NCI-H1694 (cell line): ENCODE data around the gene RPS27A.
A peak's percentile ranks its signal among the peaks of the same experiment; 100 is the strongest.
"Not testable (repeated sequence)": the region's sequence is repeated elsewhere in the genome, so short reads cannot be mapped to it uniquely, and the experiment has no call there.

Experiments
- DNase-seq: peaks from one replicate; lab custom pipeline; 2025; lab: John Stamatoyannopoulos, UW

The RPS27A gene

DNA sequence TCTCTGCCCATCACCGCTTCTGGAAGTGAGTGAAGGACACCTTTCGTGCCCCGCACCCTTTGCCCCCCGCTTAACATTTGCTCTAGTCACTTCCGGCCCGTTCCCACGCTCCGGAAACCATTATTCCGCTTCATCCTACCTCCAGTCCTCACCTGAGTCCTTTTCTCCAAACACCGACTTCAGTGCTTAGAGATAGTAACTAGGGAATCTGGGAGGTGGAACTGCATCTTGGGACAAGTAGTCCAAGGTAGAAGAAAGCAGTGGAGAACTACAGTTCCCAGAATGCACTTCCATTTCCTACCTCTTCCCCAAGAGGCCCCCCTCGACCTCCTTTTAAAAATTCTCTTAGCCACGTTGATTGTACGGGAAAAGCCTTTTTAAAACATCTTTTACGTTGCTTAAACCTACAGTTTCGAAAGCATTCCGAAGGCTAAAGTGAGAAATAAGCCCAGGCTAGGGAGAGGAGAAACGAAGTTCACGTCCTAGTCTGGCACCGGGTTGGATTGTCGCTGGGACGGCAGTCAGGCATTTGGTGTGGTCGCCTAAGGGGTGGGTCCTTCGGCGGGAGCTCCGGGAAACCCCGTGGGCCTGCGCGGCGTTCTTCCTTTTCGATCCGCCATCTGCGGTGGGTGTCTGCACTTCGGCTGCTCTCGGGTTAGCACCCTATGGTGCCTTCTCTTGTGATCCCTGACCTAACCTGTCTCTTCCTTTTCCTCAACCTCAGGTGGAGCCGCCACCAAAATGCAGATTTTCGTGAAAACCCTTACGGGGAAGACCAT is at the start of gene RPS27A, which contains the start of gene CLHC1:
Gene RPS27A, plus strand, starts transcription at position 605 of the 779 bp plus-strand sequence. Its CDS starts 137 bp downstream, at position 742.
Gene CLHC1, minus strand, starts transcription at position 210 of the 779 bp plus-strand sequence. CDS start 9,882 bp downstream, outside the sequence.
- peak; percentile 95 for DNase-seq

GRCh38 chr2:55186837-55187236 is 45.7 kb upstream of the RPS27A start:
- DNase-seq, result not testable (repeated sequence)

DNA sequence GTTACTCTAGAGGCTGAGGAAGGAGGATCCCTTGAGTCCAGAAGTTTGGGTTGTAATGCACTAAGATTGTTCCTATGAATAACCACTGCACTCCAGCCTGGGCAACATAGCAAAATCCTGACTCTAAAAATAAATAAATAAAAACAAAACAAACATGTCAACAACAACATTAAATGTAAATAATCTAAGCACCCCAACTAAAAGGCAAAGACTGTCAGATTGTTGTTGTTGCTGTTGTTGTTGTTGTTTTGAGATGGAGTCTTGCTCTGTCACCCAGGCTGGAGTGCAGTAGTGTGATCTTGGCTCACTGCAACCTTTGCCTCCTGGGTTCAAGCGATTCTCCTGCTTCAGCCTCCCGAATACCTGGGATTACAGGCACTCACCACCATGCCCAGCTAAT is 40.6 kb upstream of the RPS27A start:
- not testable (repeated sequence) for DNase-seq

DNA sequence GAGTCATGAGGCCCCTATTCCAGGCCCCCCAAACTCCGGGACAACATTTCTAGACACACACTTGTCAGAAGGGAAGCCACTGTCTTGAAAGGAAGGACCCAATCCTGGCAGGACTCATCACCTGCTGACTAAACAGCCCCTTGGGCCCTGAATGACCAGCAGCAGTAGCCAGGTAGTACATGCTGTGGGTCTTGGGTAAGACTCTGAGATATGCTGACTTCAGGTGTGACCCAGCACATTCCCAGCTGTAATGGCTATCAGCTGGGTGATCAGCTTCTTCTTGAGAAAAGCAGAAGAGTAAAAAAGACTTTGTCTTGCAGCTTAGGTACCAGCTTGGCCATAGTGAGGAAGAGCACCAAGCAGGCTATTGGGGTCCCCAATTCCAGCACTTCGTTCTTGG is 36.0 kb upstream of the RPS27A start:
- no peak for DNase-seq

- DNase-seq, result no peak
Measured at GRCh38 chr2:55200416-55200815, 32.1 kb upstream of the RPS27A start.

DNA sequence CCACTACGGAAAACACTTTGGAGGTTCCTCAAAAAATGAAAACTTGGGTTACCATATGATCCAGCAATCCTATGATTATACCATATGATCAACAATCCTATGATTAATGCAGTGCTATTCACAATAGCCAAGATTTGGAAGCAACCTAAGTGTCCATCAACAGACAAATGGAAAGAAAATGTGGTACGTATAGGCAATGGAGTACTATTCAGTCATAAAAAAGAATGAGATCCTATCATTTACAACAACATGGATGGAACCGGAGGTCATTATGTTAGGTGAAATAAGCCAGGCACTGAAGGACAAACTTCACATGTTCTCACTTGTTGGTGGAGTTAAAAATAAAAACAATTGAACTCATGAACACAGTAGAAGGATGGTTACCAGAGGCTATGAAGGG is 28.0 kb upstream of the RPS27A start:
- DNase-seq, result no peak

- DNase-seq, result no peak
Measured at GRCh38 chr2:55204950-55205349, 27.5 kb upstream of the RPS27A start.

DNA sequence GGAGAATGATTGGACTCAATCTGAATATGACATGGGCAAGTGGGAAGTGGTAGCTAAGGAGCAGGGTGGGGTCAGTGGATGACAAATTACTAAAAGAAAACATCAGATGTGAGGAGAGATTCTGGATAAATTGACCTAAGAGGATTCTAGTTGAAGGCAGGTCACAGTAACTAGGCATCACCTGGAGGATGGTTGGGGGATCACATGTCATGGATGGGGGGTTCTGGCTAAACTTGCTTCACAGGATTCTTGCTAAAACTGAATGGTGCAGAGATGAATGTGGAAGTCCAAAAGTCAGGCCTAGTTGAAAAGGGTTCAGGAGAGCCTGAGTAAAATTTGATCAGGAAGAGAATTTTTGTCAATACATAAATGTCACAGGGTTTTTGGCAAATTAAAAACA is 18.7 kb upstream of the RPS27A start:
- no peak for DNase-seq

DNA sequence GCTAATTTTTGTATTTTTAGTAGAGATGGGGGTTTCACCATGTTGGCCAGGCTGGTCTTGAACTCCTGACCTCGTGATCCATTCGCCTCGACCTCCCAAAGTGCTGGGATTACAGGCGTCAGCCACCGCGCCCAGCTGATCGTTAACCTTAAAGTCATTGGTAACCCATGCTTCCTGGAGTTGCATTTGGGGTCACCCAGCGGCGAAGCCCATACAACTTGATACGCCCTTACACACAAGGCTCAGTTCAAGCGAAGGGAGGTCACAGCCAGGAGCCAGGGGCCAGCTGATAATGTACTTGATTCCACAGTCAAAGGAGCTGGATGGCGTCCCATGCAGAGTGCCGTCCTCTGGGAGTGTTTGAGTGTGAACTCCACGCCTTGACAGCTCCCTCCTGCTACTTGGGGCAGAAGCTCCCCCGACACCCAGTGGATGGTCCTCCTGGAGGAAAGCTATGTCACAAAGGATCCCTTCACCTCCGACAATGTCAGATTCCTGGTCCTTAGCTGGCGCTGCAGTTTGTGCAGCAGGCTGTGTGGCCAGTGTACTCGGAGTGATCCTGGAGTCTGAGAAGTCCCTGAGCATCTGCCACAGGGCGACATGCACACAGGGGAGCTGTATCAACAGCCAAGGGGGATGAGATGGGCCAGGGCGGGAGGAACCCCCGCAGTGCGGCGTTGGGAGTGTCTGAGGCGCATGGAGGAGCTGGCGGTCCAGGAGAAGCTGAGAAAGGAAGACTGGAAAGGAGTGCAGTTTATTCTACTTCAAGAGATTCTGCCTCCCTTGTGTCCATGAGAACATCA is 8.3 kb upstream of the RPS27A start:
- DNase-seq, result no peak

DNA sequence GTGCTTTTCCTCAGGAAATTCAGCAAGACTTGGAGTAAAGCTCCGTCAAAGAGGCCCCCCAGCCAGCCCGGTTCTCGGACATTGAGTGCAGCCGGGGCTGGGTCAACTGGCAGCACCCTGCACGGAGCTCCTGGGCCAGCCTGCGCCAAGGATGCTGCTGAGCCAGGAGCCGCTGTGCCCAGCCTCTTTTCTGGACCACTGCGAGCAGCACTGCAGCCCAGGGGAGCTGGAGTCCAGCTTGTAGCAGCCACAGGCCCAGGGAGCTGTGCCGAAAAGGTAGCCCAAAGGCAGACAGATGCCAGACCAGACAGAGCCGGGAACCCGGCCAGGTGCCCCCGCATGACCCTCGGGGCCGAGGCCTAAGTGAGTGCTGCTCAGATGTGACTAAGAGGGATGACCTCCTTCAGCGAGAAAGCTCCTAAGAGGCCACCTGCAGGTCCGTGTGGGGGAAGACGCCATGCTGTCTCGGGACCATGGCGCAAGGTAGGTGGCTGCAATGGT is 7.7 kb upstream of the RPS27A start:
- DNase-seq, result no peak

GRCh38 chr2:55225481-55226020 is 6.9 kb upstream of the RPS27A start:
- DNase-seq, result no peak

DNA sequence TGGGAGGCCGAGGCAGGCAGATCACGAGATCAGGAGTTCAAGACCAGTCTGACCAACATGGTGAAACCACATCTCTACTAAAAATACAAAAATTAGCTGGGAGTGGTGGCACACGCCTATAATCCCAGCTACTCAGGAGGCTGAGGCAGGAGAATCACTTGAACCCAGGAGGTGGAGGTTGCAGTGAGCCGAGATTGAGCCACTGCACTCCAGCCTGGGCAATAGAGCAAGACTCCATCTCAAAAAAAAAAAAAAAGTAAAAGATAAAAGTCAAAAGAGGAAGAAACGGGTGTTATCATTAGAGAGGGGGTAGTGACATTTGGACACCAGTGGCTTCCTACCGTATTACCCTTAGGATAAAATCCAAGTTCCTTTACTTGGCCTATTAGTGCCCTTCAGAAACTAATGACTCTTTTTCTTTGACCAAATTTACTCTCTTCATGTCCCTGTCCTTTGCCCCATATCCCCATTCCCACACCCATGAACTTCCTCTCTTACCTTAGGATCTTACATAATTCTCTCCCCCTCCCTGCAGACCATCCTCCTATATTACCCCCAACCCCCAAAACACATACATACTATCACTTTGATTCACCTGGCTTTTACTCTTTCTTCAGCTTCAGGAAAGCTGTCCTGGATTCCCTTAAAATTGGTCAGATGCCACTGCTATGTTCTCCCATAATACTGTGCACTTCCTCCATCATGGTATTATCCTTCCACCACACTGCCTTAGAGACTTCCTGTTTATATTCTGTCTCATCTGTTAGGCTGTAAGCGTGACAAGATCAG is 4.9 kb upstream of the RPS27A start:
- not testable (repeated sequence) for DNase-seq

GRCh38 chr2:55228226-55228563 is 4.3 kb upstream of the RPS27A start:
- DNase-seq, result no peak

GRCh38 chr2:55229221-55229620 is 3.3 kb upstream of the RPS27A start:
- no peak for DNase-seq

DNA sequence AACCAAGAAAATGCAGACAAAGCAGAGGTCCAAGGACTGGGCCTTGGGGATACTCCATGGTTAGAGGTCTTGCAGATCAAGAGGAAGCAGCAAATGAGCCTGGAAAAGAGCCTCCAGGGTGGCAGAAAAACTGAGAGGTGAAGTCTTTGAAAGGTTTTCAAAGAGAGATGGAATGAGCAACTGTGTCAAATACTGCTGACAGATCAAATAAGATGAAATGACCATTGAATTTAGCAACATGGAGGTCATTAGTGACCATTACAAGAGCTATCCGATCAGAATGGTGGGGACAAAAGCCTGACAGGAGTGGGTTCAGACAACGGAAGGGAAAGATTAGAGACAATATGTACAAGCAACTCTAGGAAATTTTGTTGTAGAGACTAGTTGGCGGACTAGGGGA is 1.9 kb upstream of the RPS27A start:
- no peak for DNase-seq

GRCh38 chr2:55231546-55232083 is 873 bp upstream of the RPS27A start:
- DNase-seq, result no peak

GRCh38 chr2:55232863-55233657 is 572 bp downstream of the RPS27A start:
- no peak for DNase-seq

GRCh38 chr2:55233658-55233940 is 1.1 kb downstream of the RPS27A start:
- no peak for DNase-seq

- no peak for DNase-seq
Measured at GRCh38 chr2:55235724-55236538, 3.4 kb downstream of the RPS27A start.

DNA sequence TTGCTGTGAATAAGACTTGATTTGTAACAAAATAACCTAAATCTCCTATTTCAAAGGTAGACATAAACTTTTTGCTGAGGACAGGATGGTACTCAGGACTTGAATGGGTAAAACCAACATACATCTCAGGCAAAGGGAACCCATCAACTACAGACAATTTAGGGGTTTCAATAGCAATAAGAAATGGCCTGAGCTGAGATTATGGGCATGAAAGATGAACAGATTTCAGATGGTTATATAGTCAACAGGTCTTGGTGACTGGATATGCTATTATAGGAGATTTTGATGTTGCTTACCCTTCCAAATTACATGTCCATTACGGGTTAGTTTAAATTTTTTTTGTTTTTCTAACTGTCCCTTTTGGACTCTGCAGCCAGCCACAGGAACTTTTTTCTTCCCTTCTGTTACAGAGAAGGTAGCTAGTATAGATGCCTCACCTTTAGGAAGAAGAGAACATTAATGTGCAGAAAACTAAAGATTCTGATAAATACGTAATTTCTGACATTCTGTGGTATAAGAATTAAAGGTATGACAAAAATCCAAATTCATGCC is 4.6 kb downstream of the RPS27A start:
- no peak for DNase-seq
